GM21447 (cell line): ENCODE data around the gene DNAJC5G.
"Not testable (repeated sequence)": the region's sequence is repeated elsewhere in the genome, so short reads cannot be mapped to it uniquely, and the experiment has no call there.

Source experiments
- ATAC-seq: cut with Tn5 transposase; IDR thresholded peaks from one replicate; pipeline ENCODE4 v1.9.1; 2021; ENCODE audit not compliant: unreplicated experiment

Gene DNAJC5G

GRCh38 chr2:27251766-27252165, 23.5 kb upstream of the DNAJC5G start:
- ATAC-seq: no peak

GRCh38 chr2:27255187-27255586, 20.0 kb upstream of the DNAJC5G start:
- no peak for ATAC-seq

GRCh38 chr2:27255660-27256059, 19.6 kb upstream of the DNAJC5G start:
- ATAC-seq: no peak

DNA sequence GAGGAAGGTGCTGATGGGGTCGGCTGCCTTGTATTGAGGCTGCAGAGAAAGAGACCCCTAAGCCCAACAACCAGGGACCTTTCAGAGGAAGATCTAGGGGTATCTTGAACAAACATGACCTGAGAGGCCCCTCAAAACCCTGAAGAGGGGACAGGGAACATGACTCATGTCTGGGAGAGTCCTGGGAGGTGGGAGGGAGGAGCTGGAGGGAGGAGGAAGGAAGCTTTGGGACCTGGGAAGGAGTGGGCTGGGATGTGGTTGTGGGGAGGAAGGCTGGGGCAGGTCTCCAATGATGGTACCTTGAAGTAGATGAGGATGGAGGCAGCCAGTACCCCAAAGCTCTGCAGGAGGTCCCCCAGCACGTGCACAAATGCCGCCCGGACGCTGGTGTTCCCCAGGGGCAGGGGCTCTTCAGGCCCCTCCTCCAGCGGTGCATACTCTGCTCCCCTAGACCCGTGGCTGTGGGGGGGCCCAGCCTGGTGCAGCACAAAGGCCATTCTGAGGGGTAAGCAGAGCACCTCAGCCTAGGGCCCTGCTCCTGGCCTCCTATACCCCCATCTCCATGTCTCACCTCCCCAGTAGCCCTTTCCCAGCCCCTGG, 18.3 kb upstream of the DNAJC5G start:
- ATAC-seq: no peak

GRCh38 chr2:27258051-27258450, 17.2 kb upstream of the DNAJC5G start:
- ATAC-seq: no peak

DNA sequence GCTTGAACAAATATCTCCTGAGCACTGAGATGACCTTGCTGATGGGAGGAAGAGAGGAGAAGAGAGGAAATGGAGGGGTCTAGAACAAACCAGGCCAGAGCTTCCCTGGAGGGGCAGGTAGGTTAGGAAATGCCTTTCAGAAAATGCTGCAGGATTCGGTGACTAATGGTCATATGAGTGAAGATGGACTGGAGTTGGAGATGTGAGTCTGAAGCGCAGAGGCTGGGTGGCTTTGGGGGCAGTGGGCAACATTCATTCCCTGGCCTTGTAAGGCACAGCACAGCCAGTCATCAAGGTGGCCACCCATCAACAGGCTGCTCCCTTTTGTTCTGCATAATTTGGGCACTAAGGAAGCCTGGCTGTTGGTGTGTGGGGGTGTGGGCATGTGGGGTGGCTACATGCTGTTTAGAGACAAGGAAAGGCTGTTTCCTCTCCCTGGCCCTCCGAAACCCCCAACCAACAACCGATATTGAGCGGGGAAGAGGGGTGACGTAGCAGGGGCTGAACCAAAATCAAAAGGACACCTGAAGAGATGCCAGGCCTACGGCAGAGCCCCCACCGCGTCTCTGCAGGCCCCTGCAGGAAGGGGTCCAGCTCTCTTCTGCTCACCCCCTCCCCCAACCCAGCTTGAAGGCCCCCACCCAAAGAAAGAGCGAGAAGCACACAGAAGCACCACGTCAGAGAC, 13.8 kb upstream of the DNAJC5G start:
- no peak for ATAC-seq

- ATAC-seq: no peak
Observed at GRCh38 chr2:27261926-27262298, 13.3 kb upstream of the DNAJC5G start.

DNA sequence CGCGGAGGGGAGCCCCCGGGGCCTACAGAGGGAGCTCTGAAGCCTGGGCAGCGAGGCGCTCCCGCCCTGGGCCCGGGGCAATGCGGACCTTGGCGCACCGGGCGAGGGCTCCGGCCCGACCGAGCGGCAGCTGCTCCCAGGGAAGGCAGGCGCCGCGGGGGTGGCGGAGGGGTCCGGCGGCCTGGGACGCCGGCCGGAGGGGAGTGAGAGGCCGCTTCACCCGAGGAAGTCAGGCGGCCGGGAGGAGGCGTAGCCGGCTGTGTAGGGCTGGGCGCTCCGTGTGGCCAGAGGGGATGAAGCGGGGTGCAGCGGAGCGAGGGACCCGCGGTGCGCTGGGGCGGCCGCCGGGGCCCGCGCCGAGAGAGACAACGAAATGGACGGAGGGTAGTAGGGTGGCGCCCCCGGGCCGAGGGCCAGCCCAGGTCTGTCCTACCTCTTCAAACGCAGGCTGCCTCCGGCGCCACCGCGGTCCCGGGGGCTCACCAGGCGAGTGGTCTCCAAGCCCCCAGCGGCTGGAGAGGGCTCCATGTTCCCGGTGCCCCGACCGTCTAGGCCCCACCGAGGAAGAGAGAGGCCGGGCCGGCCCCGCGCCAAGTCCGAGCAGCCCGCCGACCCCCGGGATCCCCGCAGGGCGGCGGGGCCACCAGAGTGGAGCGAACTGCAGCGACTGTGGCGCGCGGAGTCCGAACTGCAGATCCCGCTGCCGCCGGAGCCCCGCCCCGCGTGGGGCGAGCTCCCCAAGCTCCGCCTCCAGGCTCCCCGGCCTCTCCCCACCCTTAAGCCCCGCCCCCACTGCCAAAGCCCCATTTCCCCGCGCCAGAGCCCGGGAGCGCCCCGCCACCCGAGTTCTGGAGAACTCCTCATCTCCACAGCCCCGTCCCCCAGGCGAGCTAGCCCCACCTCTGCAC, 12.6 kb upstream of the DNAJC5G start, which contains the start of gene SLC30A3:
SLC30A3 (minus strand) TSS at position 669 of the 908 bp plus-strand sequence; CDS start at position 528, 141 bp downstream.
- ATAC-seq: no peak

- ATAC-seq: no peak
Observed at GRCh38 chr2:27263287-27264252, 11.7 kb upstream of the DNAJC5G start.

- no peak for ATAC-seq
Observed at GRCh38 chr2:27264253-27264752, 10.9 kb upstream of the DNAJC5G start.

DNA sequence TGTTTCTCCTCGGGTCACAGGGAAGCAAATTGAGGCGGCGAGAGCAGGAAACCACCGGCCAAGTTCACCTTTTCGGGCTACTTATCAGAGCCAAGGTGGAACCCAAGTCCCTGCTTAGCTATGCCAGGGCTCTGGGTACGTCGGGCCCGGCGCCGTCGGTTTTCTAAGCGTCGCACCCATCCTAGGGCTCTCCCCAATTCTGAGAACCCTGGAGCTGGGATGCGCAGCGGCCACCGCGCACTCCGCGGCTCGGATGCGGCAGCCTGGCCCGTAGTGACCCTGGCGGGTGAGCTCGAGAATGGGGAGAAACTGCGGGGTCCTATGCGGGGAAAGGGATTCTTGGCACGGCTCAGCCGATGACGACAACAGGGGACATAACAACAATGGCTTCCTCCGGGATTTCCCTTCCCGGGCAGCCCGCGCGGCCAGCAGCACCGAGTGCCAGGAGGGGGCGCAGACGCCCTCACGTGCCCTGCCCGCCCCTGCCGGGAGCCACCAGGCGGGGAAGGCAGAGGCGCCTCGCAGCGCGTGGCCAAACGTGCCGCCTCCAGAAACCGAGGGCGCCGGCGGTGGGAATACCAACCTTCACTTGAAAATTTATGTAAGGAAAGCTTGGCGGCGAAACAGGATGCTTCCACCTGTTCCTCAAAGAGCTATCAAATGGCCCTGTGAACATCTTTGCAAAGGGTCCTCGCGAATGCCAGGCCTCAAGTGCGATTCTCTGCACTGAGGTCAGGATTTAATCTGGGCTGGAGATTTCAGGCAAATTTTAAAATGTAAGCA, 10.3 kb upstream of the DNAJC5G start:
- no peak for ATAC-seq

DNA sequence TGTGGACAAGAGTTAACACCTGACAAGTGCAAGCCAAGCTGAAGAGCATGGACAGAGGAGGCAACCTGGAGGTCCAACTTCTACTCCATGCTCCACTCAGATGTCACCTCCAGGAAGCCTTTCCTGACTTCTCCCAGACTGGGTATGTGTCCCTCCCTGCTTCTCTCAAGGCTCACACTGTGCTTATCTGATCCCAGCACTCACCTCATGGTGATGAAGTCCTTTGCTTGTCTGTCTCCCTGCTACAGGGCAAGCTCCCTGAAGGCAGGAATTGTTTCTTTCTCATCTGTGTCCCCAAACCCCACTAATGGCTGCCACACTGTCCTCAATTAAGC, 9.7 kb upstream of the DNAJC5G start:
- no peak for ATAC-seq

GRCh38 chr2:27268296-27268695, 6.9 kb upstream of the DNAJC5G start:
- not testable (repeated sequence) for ATAC-seq

- ATAC-seq: no peak
Observed at GRCh38 chr2:27270131-27270530, 5.1 kb upstream of the DNAJC5G start.

DNA sequence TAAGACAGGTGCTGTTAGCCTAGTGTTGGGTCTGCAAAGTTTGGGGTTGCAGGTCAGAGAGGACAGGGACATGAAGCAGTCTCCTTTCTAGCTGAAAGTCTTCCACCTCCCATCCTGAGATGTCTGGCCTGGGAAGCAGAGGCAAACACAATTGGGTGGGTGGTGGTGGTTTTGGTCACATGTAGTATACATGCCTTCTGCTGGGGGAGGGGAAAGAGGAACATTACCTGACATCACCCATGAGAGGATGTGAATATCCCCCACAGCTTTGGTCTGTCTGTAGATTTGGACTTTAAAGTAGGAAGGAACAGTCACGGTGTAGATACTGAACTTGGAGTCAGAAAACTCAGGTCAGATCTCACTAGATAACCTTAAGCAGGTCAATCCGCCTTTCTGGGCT, 4.6 kb upstream of the DNAJC5G start:
- ATAC-seq: no peak

GRCh38 chr2:27271631-27272340, 3.4 kb upstream of the DNAJC5G start:
- ATAC-seq: no peak

DNA sequence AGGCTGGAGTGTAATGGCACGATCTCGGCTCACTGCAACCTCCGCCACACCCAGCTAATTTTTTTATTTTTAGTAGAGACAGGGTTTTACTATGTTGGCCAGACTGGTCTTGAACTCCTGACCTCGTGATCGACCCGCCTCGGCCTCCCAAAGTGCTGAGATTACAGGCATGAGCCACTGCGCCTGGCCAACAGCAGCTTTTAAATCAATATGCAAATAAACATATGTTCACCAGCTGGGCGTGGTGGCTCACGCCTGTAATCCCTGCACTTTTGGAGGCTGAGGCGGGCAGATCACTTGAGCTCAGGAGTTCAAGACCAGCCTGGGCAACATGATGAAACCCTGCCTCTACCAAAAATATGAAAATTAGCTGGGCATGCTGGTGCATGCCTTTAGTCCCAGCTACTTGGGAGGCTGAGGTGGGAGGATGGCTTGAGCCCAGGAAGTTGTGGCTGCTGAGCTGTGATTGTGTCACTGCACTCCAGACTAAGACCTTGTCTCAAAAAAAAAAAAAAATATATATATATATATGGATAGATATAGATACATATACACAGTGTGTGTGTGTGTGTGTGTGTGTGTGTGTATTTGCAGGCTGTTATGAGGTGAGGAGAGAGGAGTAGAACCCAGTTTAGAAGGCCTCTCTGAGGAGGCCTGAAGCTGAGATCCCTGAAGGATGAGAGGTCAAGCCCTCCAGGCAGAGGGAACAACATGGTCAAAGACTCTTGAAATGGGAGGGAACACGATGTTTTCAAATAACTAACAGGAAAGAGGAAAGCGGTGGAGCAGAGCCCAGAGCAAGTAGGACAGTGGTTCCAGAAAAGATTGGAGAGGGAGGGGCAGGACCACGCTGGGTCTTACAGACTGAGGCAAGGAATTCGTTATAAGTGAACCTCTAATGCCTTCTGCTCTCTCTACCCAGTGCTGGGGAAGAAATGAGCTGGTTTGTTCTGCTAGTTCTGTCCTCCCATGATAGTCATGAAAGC, 2.4 kb upstream of the DNAJC5G start:
- not testable (repeated sequence) for ATAC-seq

- no peak for ATAC-seq
Observed at GRCh38 chr2:27278010-27278409, 2.8 kb downstream of the DNAJC5G start.
